GM21515 (cell line): ENCODE measurements around the gene FYN.

Experiments
- ATAC-seq: cut with Tn5 transposase; IDR thresholded peaks from one replicate; pipeline ENCODE4 v1.9.1; 2021; ENCODE audit not compliant: unreplicated experiment

FYN gene

GRCh38 chr6:111666847-111667246, 206.4 kb downstream of the FYN start:
- no peak for ATAC-seq

- no peak for ATAC-seq
These were observed 208.7 kb downstream of the FYN start for GRCh38 chr6:111664565-111665030.

- ATAC-seq, result no peak
These were observed 209.3 kb downstream of the FYN start for GRCh38 chr6:111663692-111664564.

- ATAC-seq, result no peak
These were observed 210.3 kb downstream of the FYN start for GRCh38 chr6:111662794-111663593.

- ATAC-seq, result no peak
These were observed 211.0 kb downstream of the FYN start for GRCh38 chr6:111662072-111662793.

GRCh38 chr6:111661541-111662061, 211.7 kb downstream of the FYN start:
- ATAC-seq, result no peak

GRCh38 chr6:111660531-111660930, 212.7 kb downstream of the FYN start:
- no peak for ATAC-seq

- no peak for ATAC-seq
These were observed 214.6 kb downstream of the FYN start for GRCh38 chr6:111658462-111659154.

GRCh38 chr6:111657146-111657545, 216.1 kb downstream of the FYN start:
- ATAC-seq, result no peak

- ATAC-seq, result no peak
These were observed 219.3 kb downstream of the FYN start for GRCh38 chr6:111653979-111654378.

GRCh38 chr6:111653434-111653833, 219.8 kb downstream of the FYN start:
- ATAC-seq, result no peak

GRCh38 chr6:111652156-111652555, 221.1 kb downstream of the FYN start:
- ATAC-seq, result no peak

- ATAC-seq, result no peak
These were observed 221.8 kb downstream of the FYN start for GRCh38 chr6:111651185-111652034.

GRCh38 chr6:111650049-111650448, 223.2 kb downstream of the FYN start:
- ATAC-seq, result no peak

GRCh38 chr6:111648100-111648499, 225.2 kb downstream of the FYN start:
- no peak for ATAC-seq

GRCh38 chr6:111646942-111647341, 226.3 kb downstream of the FYN start:
- ATAC-seq, result no peak

- no peak for ATAC-seq
These were observed 227.2 kb downstream of the FYN start for GRCh38 chr6:111646034-111646433.

GRCh38 chr6:111644893-111645430, 228.3 kb downstream of the FYN start:
- ATAC-seq, result no peak

- ATAC-seq, result no peak
These were observed 230.6 kb downstream of the FYN start for GRCh38 chr6:111642463-111643158.
